Activated T-helper 1 cell treated with anti-CD3 and anti-CD28 coated beads, Interleukin-12 subunit alpha, Interleukin-12 subunit beta, Interleukin-2, Interleukin-4 antibody, amounts not matched to agents 30 ng/mL and 10 ng/mL and 1 ng/mL, durations not matched to agents 14 hours and 24 hours and 36 hours (primary cell): Measurements from ENCODE around the gene HOXB4. TPM values are rescaled to one million over a fixed set of nuclear protein-coding genes. Genes with fewer than 3 reads are reported as not detected.

Source experiments
- DNase-seq: peaks from one replicate; pipeline ENCODE4 v3.0.0; 2021; ENCODE audit warnings: low spot score
- H3K27ac Mint-ChIP-seq: one replicate; pipeline ENCODE4 v1.8.0; 2021; ENCODE audit warnings: mild to moderate bottlenecking, mixed read lengths
- H3K27me3 Mint-ChIP-seq: one replicate; pipeline ENCODE4 v1.8.0; 2022; ENCODE audit warnings: mild to moderate bottlenecking, moderate library complexity, mixed read lengths; ENCODE audit not compliant: insufficient read depth
- H3K36me3 Mint-ChIP-seq: one replicate; pipeline ENCODE4 v1.8.0; 2021; ENCODE audit warnings: low read depth, mixed read lengths
- H3K4me1 Mint-ChIP-seq: one replicate; pipeline ENCODE4 v1.8.0; 2021; ENCODE audit warnings: low read depth, mixed read lengths
- H3K4me3 Mint-ChIP-seq: one replicate; pipeline ENCODE4 v1.8.0; 2021; ENCODE audit warnings: mild to moderate bottlenecking, moderate library complexity, mixed read lengths
- H3K9me3 Mint-ChIP-seq: one replicate; pipeline ENCODE4 v1.8.0; 2021; ENCODE audit warnings: mixed read lengths
- intact Hi-C: fragments of 100-400 bp; cut with micrococcal nuclease; formaldehyde crosslinking; loops from one replicate; pipeline ENCODE4 v1.15.1; 2024
- total RNA-seq: library from RNA; stranded (reverse); gene quantifications from 2 replicates; pipeline ENCODE4 v1.2.3, GENCODE V29; 2022

Gene HOXB4
- total RNA-seq, 1 donor from 2014 or later, result 3.8 TPM

DNA sequence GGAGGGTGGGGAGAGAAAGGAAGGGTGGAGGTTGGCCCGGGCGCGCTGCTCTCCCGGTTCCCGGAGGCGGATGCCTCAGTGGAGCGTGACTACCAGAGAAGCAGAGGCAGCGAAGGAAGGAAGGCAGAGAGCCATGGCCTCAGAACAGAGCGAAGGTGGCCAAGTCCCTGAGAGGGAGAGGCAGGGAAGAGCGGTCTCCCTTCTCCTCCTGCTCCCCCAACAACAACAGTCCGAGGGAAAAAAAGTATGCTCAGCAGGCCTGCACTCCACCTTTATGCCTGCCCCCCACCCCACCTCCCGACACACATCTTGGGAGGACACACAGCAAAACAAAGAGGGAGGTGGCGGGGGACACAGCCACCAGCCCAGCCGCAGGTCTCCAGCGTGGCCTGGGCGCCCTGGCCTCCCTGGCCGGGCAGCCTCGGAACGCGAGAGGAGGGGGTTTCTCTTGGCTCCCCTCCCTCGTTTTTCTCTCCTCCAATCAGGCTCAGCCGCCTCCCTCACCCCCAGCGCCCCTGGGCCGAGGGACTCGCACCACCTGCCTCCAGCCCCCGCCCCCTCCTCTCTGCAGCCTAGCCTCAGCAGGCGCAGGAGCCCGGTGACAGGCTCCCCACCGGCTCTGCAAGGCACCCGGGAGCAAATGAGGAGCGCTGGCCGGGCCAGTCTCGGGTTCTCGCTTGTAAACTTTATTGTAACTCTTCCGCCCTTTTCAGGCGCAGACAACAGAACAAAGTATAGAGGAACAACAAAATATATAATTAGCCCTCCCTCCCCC lies 33.7 kb upstream of the HOXB4 start:
- Mint-ChIP-seq H3K27me3 (peaks cover 79% of the 10 kb centered on the region), H3K27ac (peak overlapping the region; percentile 21), H3K9me3 (no peaks in the 10 kb centered on the region), H3K36me3 (no peaks in the 10 kb centered on the region), H3K4me1 (peaks cover 39% of the 10 kb centered on the region), H3K4me3 (peak overlapping the region; percentile 86)
- DNase-seq, result no peak
- intact Hi-C loops, result loop anchor here (2.0 to 10.0 kb wide), 4 partner anchors 15 to 767 kb away; partner anchors contain the start of genes IGF2BP1, PRAC1, PRAC2 and SCRN2

DNA sequence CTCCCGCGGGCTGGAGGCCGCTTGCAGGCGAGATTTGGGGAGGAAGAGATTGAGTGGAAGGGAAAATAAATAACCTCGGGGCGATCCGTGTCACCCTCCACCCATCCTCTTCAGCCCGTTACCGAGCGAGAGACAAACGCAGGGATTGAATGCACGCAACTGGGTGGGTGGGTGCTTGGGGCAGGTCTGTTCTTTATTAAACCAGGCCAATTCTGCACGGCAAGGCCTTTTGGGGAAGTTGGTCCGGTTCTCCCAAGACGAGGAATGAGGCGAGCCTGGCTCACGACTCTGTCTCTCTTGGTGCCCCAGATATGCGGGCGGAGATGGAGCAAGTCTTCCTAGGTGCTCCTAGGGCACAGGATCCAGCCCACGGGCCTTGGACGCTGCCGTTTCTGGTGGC lies 33.1 kb upstream of the HOXB4 start:
- Mint-ChIP-seq H3K4me3 (peak overlapping the region; percentile 86), H3K27ac (peak overlapping the region; percentile 32), H3K4me1 (peaks cover 39% of the 10 kb centered on the region), H3K27me3 (peaks cover 79% of the 10 kb centered on the region), H3K9me3 (no peaks in the 10 kb centered on the region), H3K36me3 (no peaks in the 10 kb centered on the region)
- intact Hi-C loops, result loop anchor here (2.0 to 10.0 kb wide), 3 partner anchors 14 to 766 kb away; partner anchors contain the start of genes IGF2BP1 and SCRN2
- no peak for DNase-seq

DNA sequence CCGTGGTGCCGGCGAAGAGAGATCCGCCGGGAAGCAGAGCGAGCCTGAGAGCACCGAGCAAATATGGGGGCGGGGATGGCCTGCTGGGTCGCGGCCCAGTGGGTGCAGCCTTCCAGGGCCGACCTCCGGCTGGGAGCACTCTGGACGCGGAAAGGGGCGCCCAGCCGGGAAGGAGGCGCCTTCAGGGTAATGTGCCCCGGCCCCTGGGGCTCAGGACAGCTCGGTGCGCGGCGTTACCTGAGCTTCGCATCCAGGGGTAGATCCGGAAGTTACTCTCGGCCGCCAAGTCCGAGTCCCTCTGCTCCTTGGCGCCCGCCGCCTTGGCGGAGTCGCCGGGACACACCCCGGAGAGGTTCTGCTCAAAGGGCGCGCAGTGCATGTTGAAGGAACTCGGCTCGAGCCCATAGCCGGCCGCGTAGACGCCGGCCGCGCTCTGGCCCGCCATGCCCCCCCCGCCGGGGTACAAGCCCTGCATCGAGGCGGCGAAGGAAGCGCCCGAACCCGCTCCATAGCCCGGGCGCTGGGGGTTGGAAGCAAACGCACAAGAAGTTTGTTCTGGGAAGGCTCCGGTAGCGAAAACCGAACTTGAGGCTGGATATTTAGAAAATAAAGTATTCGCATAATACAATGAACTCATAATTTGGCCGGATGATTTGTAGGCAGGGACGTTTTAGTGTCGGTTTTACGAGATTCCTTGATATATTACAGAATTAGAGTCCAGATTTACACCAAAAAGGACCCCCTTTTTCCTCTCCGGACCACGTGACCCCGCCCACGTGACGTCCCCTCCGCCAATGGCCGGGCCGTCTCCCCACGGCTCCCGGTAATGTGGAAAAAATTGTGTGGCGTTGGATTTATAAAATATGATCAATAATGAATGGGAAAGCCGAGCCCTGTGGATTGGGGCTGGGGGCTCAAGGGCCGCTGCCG lies 32.4 kb upstream of the HOXB4 start, which contains the start of gene HOXB7:
Gene HOXB7 (minus strand): TSS at position 736 of the 930 bp plus-strand sequence. CDS start 99 bp downstream, at position 637.
- peak within 1 kb of the TSS; percentile 86 for H3K4me3 Mint-ChIP-seq
- DNase-seq, result peak; percentile 49
- no peaks in the 10 kb centered on the region for H3K36me3 Mint-ChIP-seq
- H3K27ac Mint-ChIP-seq, result peak within 1 kb of the TSS; percentile 32
- no peaks in the 10 kb centered on the region for H3K9me3 Mint-ChIP-seq
- H3K4me1 Mint-ChIP-seq, result peaks cover 34% of the 10 kb centered on the region
- peaks cover 76% of the 10 kb centered on the region for H3K27me3 Mint-ChIP-seq
- intact Hi-C loops, result loop anchor here (2.0 to 10.0 kb wide), 3 partner anchors 14 to 766 kb away; partner anchors contain the start of genes IGF2BP1 and SCRN2

DNA sequence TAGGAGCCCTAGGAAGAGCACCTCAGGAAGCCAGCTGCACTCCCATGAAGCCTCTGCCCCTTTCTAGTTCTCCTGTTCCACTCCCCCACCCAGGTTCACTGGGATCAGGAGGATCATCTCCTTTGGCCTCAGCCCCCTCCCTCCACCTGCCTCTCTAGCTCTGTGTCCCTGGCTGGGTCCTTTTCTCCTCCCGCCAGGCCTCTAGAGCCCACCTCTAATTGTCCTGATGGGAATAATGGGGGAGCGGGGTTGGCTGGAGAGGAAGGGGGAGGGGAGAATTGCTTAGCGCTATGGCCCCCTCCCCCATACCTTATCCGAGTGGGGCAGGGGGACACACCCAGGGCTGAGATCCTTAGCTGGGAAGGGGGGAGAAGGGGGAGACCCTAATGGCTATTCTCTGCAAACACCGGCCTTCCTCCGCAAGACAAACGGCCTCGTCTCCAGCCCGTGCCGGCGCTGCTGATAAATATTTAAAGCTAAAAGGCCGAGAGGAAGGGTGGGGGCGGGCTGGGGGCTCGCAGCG lies 31.7 kb upstream of the HOXB4 start:
- peaks cover 75% of the 10 kb centered on the region for H3K27me3 Mint-ChIP-seq
- intact Hi-C loops, result loop anchor here (2.0 to 10.0 kb wide), 3 partner anchors 13 to 765 kb away; partner anchors contain the start of genes IGF2BP1 and SCRN2
- peaks cover 27% of the 10 kb centered on the region for H3K4me1 Mint-ChIP-seq
- no peaks in the 10 kb centered on the region for H3K9me3 Mint-ChIP-seq
- H3K27ac Mint-ChIP-seq, result no peak overlapping the region
- DNase-seq, result no peak
- peak overlapping the region; percentile 86 for H3K4me3 Mint-ChIP-seq
- no peaks in the 10 kb centered on the region for H3K36me3 Mint-ChIP-seq

DNA sequence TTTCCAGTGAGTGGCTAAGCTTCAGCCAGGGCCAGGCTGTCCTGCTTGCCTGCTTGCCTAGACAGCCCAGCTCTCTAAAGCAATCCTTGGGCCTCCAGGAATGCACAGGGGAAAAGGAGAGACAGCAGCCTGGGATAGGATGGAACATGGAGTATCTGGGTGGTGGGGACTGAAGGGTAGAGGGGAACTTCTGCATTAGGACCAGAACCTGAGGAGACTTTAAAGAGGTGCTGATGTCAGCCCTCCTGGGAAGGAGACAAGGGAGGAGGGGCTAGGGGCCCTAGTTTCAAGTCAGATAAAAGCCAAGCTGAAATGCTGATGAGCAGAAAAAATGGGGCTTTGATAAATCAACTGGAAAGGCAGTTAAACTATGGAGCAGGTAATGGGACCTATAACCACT lies 30.9 kb upstream of the HOXB4 start:
- peak overlapping the region; percentile 86 for H3K4me3 Mint-ChIP-seq
- H3K27ac Mint-ChIP-seq, result no peak overlapping the region
- H3K9me3 Mint-ChIP-seq, result no peaks in the 10 kb centered on the region
- no peak for DNase-seq
- intact Hi-C loops, result no loop called here
- H3K36me3 Mint-ChIP-seq, result no peaks in the 10 kb centered on the region
- H3K27me3 Mint-ChIP-seq, result peaks cover 75% of the 10 kb centered on the region
- peaks cover 25% of the 10 kb centered on the region for H3K4me1 Mint-ChIP-seq

DNA sequence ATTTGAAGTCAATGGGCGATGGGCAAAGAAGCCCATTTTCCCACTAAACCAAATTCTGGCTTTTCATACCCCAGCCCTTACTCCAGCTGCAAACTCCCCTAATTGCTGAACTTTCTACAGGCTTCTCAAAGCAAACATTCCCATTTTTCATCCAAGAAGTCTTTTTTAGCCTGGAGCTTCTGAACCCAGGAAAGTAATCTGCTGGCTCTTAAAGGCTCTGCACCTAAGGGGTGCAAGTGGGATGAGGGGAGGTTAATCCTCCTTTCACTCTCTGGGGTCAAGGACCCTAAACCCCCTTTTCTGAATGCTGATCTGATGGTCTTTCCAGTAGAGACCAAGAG lies 30.3 kb upstream of the HOXB4 start:
- Mint-ChIP-seq H3K27me3 (peaks cover 74% of the 10 kb centered on the region), H3K36me3 (no peaks in the 10 kb centered on the region), H3K27ac (no peak overlapping the region), H3K4me1 (peaks cover 25% of the 10 kb centered on the region), H3K4me3 (no peak overlapping the region), H3K9me3 (no peaks in the 10 kb centered on the region)
- intact Hi-C loops, result no loop called here
- no peak for DNase-seq

DNA sequence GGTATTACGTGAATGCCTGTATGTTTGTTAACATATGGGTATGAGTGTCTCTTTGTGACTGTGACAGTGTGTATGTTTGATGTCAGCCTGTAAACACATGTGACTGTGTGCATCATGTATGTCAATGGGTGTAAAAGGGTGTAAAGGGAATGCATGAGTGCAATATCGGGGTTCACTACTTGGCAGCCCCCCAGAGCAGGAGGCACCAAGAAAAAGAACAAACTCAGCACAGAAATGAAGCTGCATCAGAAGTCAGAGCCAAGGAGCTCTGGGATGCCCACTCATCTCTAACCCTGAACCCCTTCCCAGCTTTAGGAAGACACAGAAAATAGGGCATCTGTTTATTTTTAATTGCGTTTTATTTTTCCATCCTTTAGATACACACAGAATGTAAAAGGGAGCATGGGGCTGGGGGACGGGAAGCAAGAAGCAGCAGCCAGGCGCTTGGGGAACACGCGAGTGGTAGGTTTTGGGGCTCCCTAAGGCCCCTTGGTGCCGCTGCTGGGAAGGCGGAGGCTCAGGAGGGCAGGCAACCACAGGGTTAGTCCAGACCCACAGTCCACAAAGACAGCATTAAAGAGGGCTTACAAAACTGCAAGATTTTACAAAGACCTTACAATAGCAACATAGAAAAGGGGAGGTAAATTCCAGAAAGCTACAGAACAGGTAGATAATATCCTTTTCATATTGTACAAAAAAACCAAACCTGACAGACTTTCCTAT lies 28.9 kb upstream of the HOXB4 start:
- Mint-ChIP-seq H3K27ac (no peak overlapping the region), H3K4me3 (no peak overlapping the region), H3K9me3 (no peaks in the 10 kb centered on the region), H3K27me3 (peaks cover 75% of the 10 kb centered on the region), H3K4me1 (peaks cover 13% of the 10 kb centered on the region), H3K36me3 (no peaks in the 10 kb centered on the region)
- intact Hi-C loops, result no loop called here
- no peak for DNase-seq

DNA sequence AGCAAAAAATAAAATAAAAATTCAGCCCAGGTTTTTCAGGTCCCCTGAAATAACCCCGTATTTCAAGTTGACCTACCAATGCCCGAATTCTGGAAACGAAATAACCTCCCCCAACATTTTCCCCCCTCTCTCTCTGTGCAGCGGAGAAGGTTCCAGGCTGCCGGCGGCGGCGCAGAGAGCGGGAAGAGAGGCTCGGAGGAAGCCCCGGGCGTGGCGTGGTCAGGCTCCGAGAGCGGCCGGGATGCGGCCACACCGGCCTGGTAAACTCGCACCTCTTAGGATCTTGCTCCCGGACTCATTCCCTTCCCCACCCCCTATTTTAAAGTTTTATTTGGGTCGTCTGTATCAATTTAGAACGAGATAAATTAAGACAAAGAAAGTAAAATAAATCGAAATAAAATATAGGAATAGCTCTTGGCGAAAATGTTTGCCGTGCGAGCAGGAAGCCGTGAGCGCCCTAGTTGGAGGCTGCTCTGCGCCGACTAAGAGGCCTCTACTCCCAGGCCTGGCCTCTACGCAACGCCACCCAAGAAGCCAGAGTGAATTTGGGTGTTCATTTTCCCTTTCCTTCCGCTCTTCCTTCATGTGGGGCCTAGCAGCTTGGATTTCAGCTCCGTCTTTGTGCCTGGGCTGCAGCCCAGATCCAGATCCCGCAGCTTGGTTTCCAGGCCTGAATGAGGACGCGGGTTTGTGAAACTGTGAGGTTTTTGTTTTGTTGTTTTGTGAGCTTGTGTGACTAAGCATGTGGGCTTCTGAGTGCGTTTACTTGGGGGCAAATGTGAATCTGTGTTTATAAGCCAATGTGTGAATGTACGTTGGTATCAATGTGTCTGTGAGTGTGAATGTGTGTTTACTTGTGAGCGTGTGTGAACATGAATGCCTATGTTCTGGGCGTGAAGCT lies 28.1 kb upstream of the HOXB4 start:
- Mint-ChIP-seq H3K27me3 (peaks cover 78% of the 10 kb centered on the region), H3K36me3 (no peaks in the 10 kb centered on the region), H3K9me3 (no peaks in the 10 kb centered on the region), H3K4me1 (peaks cover 6% of the 10 kb centered on the region), H3K4me3 (no peak overlapping the region), H3K27ac (peak overlapping the region; percentile 6)
- intact Hi-C loops, result no loop called here
- DNase-seq, result no peak

DNA sequence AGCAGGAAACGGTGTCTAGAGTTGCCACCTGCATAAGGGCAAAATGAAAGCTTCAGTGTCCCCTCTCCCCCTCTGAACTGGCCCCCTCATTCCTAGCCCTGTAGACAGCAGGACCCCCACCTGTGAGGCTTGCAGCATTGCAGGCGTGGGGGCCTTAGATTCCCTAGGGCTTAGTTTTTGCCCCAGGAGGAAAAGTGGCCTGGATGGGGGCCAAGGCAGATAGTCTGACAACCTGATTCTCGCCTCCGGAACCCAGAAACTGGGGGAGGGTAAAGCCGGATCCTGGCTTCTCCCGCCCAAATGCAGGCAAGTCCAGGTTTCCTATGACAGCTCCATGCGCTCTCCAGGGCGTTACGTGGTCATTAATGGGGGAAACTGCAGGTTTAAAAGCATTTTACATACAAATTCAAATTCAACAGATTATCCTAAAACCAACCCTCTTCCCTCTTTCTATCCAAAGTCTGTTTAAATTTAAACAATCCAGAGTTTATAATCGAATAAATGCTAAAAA lies 27.3 kb upstream of the HOXB4 start:
- intact Hi-C loops, result no loop called here

DNA sequence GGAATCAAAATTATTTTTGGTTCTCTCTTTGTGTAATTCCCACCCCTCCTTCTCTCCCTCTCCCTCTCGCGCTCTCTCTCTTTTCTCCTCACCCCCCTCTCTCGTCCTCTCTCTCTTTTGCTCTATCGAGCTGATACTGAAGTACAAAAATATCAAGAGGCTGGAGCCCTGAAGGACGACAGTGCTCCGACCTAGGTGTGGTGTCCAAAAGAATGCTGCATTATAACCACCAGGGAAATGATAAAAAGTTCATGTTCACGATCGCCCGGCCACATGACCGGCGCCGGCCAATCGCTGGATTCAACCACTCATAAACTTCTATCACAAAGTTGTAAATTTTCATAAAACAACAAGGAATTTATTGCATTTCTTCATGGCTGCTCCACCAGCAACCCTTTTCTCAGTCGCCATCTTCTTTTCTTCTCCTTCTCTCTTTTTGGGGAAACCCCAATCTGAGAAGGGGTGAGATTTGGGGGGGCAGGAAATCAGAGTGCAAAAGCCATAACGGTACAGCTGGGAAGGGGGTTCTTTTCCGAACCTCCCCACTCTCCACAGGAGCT lies 26.7 kb upstream of the HOXB4 start, which contains the start of gene HOXB6:
Gene HOXB6 (minus strand): TSS at position 217 of the 560 bp plus-strand sequence. CDS start 6,836 bp downstream, outside the sequence.
- H3K27me3 Mint-ChIP-seq, result peaks cover 82% of the 10 kb centered on the region
- H3K27ac Mint-ChIP-seq, result no peak within 1 kb of the TSS
- H3K36me3 Mint-ChIP-seq, result no peaks in the 10 kb centered on the region
- intact Hi-C loops, result no loop called here
- DNase-seq, result no peak
- H3K4me3 Mint-ChIP-seq, result no peak within 1 kb of the TSS
- H3K9me3 Mint-ChIP-seq, result no peaks in the 10 kb centered on the region
- no peaks in the 10 kb centered on the region for H3K4me1 Mint-ChIP-seq

More for the DNA sequence above, 27.3 kb upstream of the HOXB4 start:
- Mint-ChIP-seq H3K4me3 (no peak overlapping the region), H3K9me3 (no peaks in the 10 kb centered on the region), H3K27ac (no peak overlapping the region), H3K36me3 (no peaks in the 10 kb centered on the region), H3K27me3 (peaks cover 78% of the 10 kb centered on the region), H3K4me1 (no peaks in the 10 kb centered on the region)
- DNase-seq, result no peak
